Activated T-cell treated with anti-CD3 and anti-CD28 coated beads for 48 hours (primary cell): ENCODE data around the gene TMEM178B.
A peak's percentile ranks its signal among the peaks of the same experiment; 100 is the strongest.
"Not testable (repeated sequence)": the region's sequence is repeated elsewhere in the genome, so short reads cannot be mapped to it uniquely, and the experiment has no call there.

Source experiments
- DNase-seq: peaks from one replicate; pipeline ENCODE4 v3.0.0-alpha.2; 2020; ENCODE audit warnings: low read depth

Gene TMEM178B

GRCh38 chr7:141073641-141074161 lies at the start of gene TMEM178B:
Gene TMEM178B, plus strand, starts transcription at chr7:141074064.
- DNase-seq = peak; percentile 8

- DNase-seq = no peak
These were observed 49.2 kb upstream of the TMEM178B start for GRCh38 chr7:141024668-141025067.

- DNase-seq = no peak
These were observed 46.8 kb upstream of the TMEM178B start for GRCh38 chr7:141027043-141027442.

GRCh38 chr7:141028767-141029166 lies 45.1 kb upstream of the TMEM178B start:
- DNase-seq = no peak

GRCh38 chr7:141032539-141033323 lies 41.1 kb upstream of the TMEM178B start:
- not testable (repeated sequence) for DNase-seq

- not testable (repeated sequence) for DNase-seq
These were observed 35.8 kb upstream of the TMEM178B start for GRCh38 chr7:141038100-141038499.

GRCh38 chr7:141039376-141039775 lies 34.5 kb upstream of the TMEM178B start:
- no peak for DNase-seq

- no peak for DNase-seq
These were observed 31.4 kb upstream of the TMEM178B start for GRCh38 chr7:141042222-141043193.

GRCh38 chr7:141043616-141044015 lies 30.2 kb upstream of the TMEM178B start:
- DNase-seq = no peak

- DNase-seq = no peak
These were observed 28.6 kb upstream of the TMEM178B start for GRCh38 chr7:141045126-141045841.

- no peak for DNase-seq
These were observed 27.8 kb upstream of the TMEM178B start for GRCh38 chr7:141045842-141046620.

GRCh38 chr7:141053626-141054025 lies 20.2 kb upstream of the TMEM178B start:
- DNase-seq = peak; percentile 37

GRCh38 chr7:141055146-141055545 lies 18.7 kb upstream of the TMEM178B start:
- no peak for DNase-seq

- no peak for DNase-seq
These were observed 16.1 kb upstream of the TMEM178B start for GRCh38 chr7:141057788-141058187.

GRCh38 chr7:141067856-141068255 lies 6.0 kb upstream of the TMEM178B start:
- not testable (repeated sequence) for DNase-seq

GRCh38 chr7:141071260-141071854 lies 2.5 kb upstream of the TMEM178B start:
- peak; percentile 38 for DNase-seq

GRCh38 chr7:141071855-141072547 lies 1.9 kb upstream of the TMEM178B start:
- no peak for DNase-seq

- peak; percentile 23 for DNase-seq
These were observed 1.2 kb upstream of the TMEM178B start for GRCh38 chr7:141072548-141073172.

- DNase-seq = peak; percentile 21
These were observed 657 bp upstream of the TMEM178B start for GRCh38 chr7:141073173-141073640.
